Activated B cell treated with CpG ODN at 0.5 μM for 24 hours (primary cell): ENCODE data around the gene USP16. TPM values are rescaled to one million over a fixed set of nuclear protein-coding genes. Genes with fewer than 3 reads are reported as not detected.
"Not testable (repeated sequence)": the region's sequence is repeated elsewhere in the genome, so short reads cannot be mapped to it uniquely, and the experiment has no call there.

Experiments
- ATAC-seq: fragments of 200-7000 bp; cut with Tn5 transposase; one replicate; pipeline ENCODE4 v1.10.0; 2021; ENCODE audit warnings: low read depth, mild to moderate bottlenecking, moderate library complexity
- CTCF ChIA-PET: fragments of 350-600 bp; sonication (Branson Sonifier 250); formaldehyde crosslinking; loops from one replicate; lab custom pipeline; 2021; ENCODE audit warnings: antibody characterized with exemption; lab: Charles Lee
- POLR2A ChIA-PET: fragments of 350-600 bp; sonication (Branson Sonifier 250); formaldehyde crosslinking; loops from one replicate; lab custom pipeline; 2021; ENCODE audit warnings: antibody characterized with exemption; lab: Charles Lee
- DNase-seq: peaks from one replicate; pipeline ENCODE4 v3.0.0; 2022
- H3K27ac Mint-ChIP-seq: one replicate; pipeline ENCODE4 v1.8.0; 2020; ENCODE audit warnings: mixed read lengths
- H3K27me3 Mint-ChIP-seq: one replicate; pipeline ENCODE4 v1.8.0; 2021; ENCODE audit warnings: mixed read lengths
- H3K36me3 Mint-ChIP-seq: one replicate; pipeline ENCODE4 v1.8.0; 2021; ENCODE audit warnings: low read depth, mixed read lengths
- H3K4me1 Mint-ChIP-seq: one replicate; pipeline ENCODE4 v1.8.0; 2021; ENCODE audit warnings: mixed read lengths
- H3K4me3 Mint-ChIP-seq: one replicate; pipeline ENCODE4 v1.8.0; 2020; ENCODE audit warnings: mild to moderate bottlenecking, mixed read lengths
- H3K9me3 Mint-ChIP-seq: one replicate; pipeline ENCODE4 v1.8.0; 2020; ENCODE audit warnings: mixed read lengths
- CTCF ChIP-seq: fragments of 200-600 bp; IDR thresholded peaks from one replicate; pipeline ENCODE4 v1.8.0; 2022; ENCODE audit warnings: antibody characterized with exemption, mild to moderate bottlenecking
- intact Hi-C: fragments of 100-400 bp; cut with micrococcal nuclease; formaldehyde crosslinking; loops from one replicate; pipeline ENCODE4 v1.15.1; 2024
- total RNA-seq: library from RNA; stranded (reverse); gene quantifications from 2 replicates; pipeline ENCODE4 v1.2.3, GENCODE V29; 2022

The USP16 gene
- total RNA-seq, 1 donor from 2014 or later: 54.6 TPM

- POLR2A ChIA-PET: interaction anchor here (0.5 to 7.6 kb wide), 2 partner anchors 10 to 16 kb away, joined by 4 to 285 read pairs; partner anchors contain the start of genes RWDD2B and USP16
- DNase-seq (no peak), ATAC-seq (no peak)
- TF ChIP-seq CTCF: no peak
- H3K4me3 Mint-ChIP-seq: no peak overlapping the region
- H3K27ac Mint-ChIP-seq: no peak overlapping the region
- no peaks in the 10 kb centered on the region for H3K27me3 Mint-ChIP-seq
- no peaks in the 10 kb centered on the region for H3K9me3 Mint-ChIP-seq
- CTCF ChIA-PET: interaction anchor here (0.6 kb wide), 1 partner anchor 23 kb away, joined by 4 read pairs; no protein-coding TSS in a partner anchor
- H3K4me1 Mint-ChIP-seq: peaks cover 12% of the 10 kb centered on the region
- peaks cover 27% of the 10 kb centered on the region for H3K36me3 Mint-ChIP-seq
- intact Hi-C loops: no loop called here
Observed at GRCh38 chr21:29005696-29006095, 18.8 kb upstream of the USP16 start.

GRCh38 chr21:29007135-29007534, 17.3 kb upstream of the USP16 start:
- Mint-ChIP-seq H3K36me3 (peaks cover 27% of the 10 kb centered on the region), H3K9me3 (no peaks in the 10 kb centered on the region), H3K4me1 (peaks cover 12% of the 10 kb centered on the region), H3K27ac (no peak overlapping the region), H3K27me3 (no peaks in the 10 kb centered on the region), H3K4me3 (no peak overlapping the region)
- intact Hi-C loops: no loop called here
- ChIA-PET POLR2A (interaction anchor here (7.6 kb wide), 1 partner anchor 14 kb away, joined by 285 read pairs; the partner anchor contains the start of genes RWDD2B and USP16), CTCF (no interaction called here)
- no peak for DNase-seq
- no peak for ATAC-seq
- no peak for TF ChIP-seq CTCF

GRCh38 chr21:29007810-29008209, 16.7 kb upstream of the USP16 start:
- Mint-ChIP-seq H3K27ac (no peak overlapping the region), H3K36me3 (peaks cover 25% of the 10 kb centered on the region), H3K27me3 (no peaks in the 10 kb centered on the region), H3K9me3 (no peaks in the 10 kb centered on the region), H3K4me3 (no peak overlapping the region), H3K4me1 (peaks cover 6% of the 10 kb centered on the region)
- CTCF ChIA-PET: no interaction called here
- TF ChIP-seq CTCF: no peak
- POLR2A ChIA-PET: interaction anchor here (1.8 kb wide), 1 partner anchor 11 kb away, joined by 4 read pairs; the partner anchor contains the start of gene RWDD2B
- DNase-seq (no peak), ATAC-seq (no peak)
- intact Hi-C loops: no loop called here

- POLR2A ChIA-PET: interaction anchor here (1.8 kb wide), 1 partner anchor 11 kb away, joined by 4 read pairs; the partner anchor contains the start of gene RWDD2B
- Mint-ChIP-seq H3K27ac (no peak overlapping the region), H3K36me3 (peaks cover 25% of the 10 kb centered on the region), H3K9me3 (no peaks in the 10 kb centered on the region), H3K4me3 (no peak overlapping the region), H3K4me1 (peaks cover 5% of the 10 kb centered on the region), H3K27me3 (no peaks in the 10 kb centered on the region)
- intact Hi-C loops: no loop called here
- no peak for DNase-seq
- ATAC-seq: no peak
- CTCF ChIA-PET: no interaction called here
- TF ChIP-seq CTCF: no peak
Observed at GRCh38 chr21:29008367-29008766, 16.1 kb upstream of the USP16 start.

GRCh38 chr21:29011236-29011635, 13.2 kb upstream of the USP16 start:
- ATAC-seq, H3K27ac Mint-ChIP-seq, POLR2A ChIA-PET, H3K27me3 Mint-ChIP-seq, H3K4me3 Mint-ChIP-seq, H3K9me3 Mint-ChIP-seq, DNase-seq, CTCF ChIA-PET, intact Hi-C loops, H3K4me1 Mint-ChIP-seq: not testable (repeated sequence)
- H3K36me3 Mint-ChIP-seq: peaks cover 20% of the 10 kb centered on the region
